ENCODE data around the gene GBP2.

- TF ChIP-seq POLR2A (IDR thresholded peaks at IDR 0.05; ENCODE audit: low read depth, low read length) = no peak
- TF ChIP-seq TAF1 (IDR thresholded peaks at IDR 0.05; ENCODE audit: low read depth, low read length) = no peak
- no peak for TF ChIP-seq POLR2AphosphoS5 (IDR thresholded peaks at IDR 0.05; ENCODE audit: low read depth, low read length)
Observed at GRCh38 chr1:89125240-89125912, 538 bp downstream of the GBP2 start.

Measured in GM12891 (cell line).